Stimulated activated naive B cell treated with anti-CD40 and anti-IgM and Interleukin-4, amounts not matched to agents 10 μg/mL and 1 μg/mL and 100 μg/mL, for 72 hours (primary cell): Measurements from ENCODE around the gene POLR3A.

Source experiments
- ATAC-seq, 2 donors: fragments of 150-1000 bp; cut with Tn5 transposase; replicated peaks; 2 replicates each; pipeline ENCODE4 v1.10.0; 2021; ENCODE audit warnings: moderate library complexity in 1 of 2
- DNase-seq: peaks from one replicate; pipeline ENCODE4 v3.0.0; 2021
- H3K27ac Mint-ChIP-seq: one replicate; pipeline ENCODE4 v1.8.0; 2022; ENCODE audit warnings: mild to moderate bottlenecking, mixed read lengths
- H3K27me3 Mint-ChIP-seq, 2 donors: one replicate each; pipeline ENCODE4 v1.8.0; 2022; ENCODE audit warnings: mixed read lengths in 2 of 2
- H3K36me3 Mint-ChIP-seq, 2 donors: one replicate each; pipeline ENCODE4 v1.8.0; 2022; ENCODE audit warnings: mixed read lengths in 2 of 2, mild to moderate bottlenecking in 1 of 2
- H3K4me1 Mint-ChIP-seq, 2 donors: one replicate each; pipeline ENCODE4 v1.8.0; 2022; ENCODE audit warnings: mixed read lengths in 2 of 2, mild to moderate bottlenecking in 1 of 2
- H3K4me3 Mint-ChIP-seq, 2 donors: one replicate each; pipeline ENCODE4 v1.8.0; 2022; ENCODE audit warnings: mild to moderate bottlenecking in 2 of 2, mixed read lengths in 2 of 2, moderate library complexity in 1 of 2
- H3K9me3 Mint-ChIP-seq, 2 donors: one replicate each; pipeline ENCODE4 v1.8.0; 2022; ENCODE audit warnings: mixed read lengths in 2 of 2, mild to moderate bottlenecking in 1 of 2

Gene POLR3A

DNA sequence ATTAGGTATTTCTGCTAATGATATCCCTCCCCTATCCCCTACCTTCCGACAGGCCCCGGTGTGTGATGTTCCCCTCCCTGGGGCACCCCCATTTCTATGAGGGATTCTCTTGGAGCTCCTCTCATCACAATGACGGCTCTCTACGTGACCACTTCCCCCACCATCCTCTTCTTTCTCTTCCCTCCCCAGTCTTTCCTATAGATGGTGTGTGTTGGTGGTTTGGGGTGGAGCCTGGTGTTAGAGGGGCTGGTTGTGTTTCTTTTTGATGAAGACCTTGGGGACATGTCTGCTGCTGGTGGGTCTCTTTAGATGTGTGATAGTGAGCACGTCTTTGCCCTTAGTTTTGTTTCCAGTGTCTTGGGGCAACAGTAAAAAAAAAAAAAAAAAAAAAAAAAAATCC is 33.0 kb upstream of the POLR3A start:
- no peak for ATAC-seq
- H3K36me3 Mint-ChIP-seq: no peaks in the 10 kb centered on the region
- H3K9me3 Mint-ChIP-seq: no peaks in the 10 kb centered on the region
- no peak overlapping the region for H3K27ac Mint-ChIP-seq
- DNase-seq: no peak
- H3K27me3 Mint-ChIP-seq: peaks cover 6 to 12% of the 10 kb centered on the region in 2 donors
- H3K4me1 Mint-ChIP-seq: no peaks in the 10 kb centered on the region
- no peak overlapping the region for H3K4me3 Mint-ChIP-seq

DNA sequence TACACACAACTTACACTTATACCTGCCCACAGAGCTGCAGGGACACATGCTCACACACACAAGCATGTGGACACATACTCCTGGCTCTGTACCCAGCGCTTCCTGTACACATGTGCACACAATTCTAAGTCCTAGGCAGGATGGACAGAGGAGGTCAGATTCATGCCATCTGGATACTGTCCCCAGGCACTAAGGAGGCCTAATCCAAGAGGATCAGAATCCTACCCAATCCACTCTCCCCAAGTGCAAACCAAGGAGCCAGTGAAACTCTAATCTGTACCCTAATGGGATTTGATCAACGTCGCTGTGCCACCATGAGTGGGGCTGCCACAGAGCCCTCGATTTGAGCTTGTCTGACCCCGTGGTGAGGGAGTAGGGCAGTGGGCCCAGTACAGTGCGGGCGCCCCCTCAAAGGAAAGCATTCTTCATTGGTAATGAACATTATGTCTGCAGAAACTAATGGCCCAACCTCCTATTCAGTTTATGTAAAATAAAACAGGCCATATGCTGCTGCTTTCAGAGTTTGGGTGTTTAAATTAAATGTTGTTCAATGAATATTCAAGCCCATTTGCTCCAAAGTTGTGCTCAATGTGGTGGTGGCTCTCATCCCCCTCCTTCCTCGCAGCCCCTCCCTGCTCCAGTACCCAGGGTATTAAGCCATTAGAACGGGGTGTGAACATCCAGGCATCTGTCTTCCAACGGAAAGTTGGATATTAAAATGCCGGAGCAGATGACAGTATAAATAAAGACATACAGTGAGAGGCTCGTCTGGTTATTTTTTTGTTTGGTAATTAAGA is 30.8 kb upstream of the POLR3A start:
- DNase-seq (no peak), ATAC-seq (no peak)
- Mint-ChIP-seq H3K4me1 (no peaks in the 10 kb centered on the region), H3K36me3 (peaks cover 8 to 13% of the 10 kb centered on the region in 2 donors), H3K27ac (no peak overlapping the region), H3K4me3 (no peak overlapping the region), H3K9me3 (no peaks in the 10 kb centered on the region), H3K27me3 (peaks cover 6% of the 10 kb centered on the region in 2 donors)

DNA sequence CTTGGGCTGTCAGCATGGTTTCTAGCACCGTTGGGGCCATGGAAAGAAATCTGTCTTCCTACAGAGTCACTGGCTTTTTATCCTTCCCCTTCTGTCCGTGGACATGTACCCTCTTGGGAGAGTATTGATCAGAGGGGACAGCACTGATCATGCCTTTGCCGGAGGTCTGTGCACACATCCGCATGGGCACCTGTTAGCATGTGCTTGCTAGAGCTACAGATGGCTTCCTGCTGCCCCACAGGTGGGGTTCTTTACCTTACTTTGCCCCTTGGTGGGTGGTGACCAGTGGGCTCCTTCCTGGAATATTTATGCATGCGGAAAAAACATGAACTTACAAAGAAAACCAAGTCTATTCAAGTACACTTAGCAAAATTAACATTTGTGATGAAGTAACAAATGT is 29.2 kb upstream of the POLR3A start:
- Mint-ChIP-seq H3K9me3 (no peaks in the 10 kb centered on the region), H3K4me3 (no peak overlapping the region), H3K27ac (no peak overlapping the region), H3K36me3 (peaks cover 12 to 28% of the 10 kb centered on the region in 2 donors), H3K4me1 (no peaks in the 10 kb centered on the region), H3K27me3 (peaks cover 2 to 6% of the 10 kb centered on the region in 2 donors)
- DNase-seq (no peak), ATAC-seq (no peak)

DNA sequence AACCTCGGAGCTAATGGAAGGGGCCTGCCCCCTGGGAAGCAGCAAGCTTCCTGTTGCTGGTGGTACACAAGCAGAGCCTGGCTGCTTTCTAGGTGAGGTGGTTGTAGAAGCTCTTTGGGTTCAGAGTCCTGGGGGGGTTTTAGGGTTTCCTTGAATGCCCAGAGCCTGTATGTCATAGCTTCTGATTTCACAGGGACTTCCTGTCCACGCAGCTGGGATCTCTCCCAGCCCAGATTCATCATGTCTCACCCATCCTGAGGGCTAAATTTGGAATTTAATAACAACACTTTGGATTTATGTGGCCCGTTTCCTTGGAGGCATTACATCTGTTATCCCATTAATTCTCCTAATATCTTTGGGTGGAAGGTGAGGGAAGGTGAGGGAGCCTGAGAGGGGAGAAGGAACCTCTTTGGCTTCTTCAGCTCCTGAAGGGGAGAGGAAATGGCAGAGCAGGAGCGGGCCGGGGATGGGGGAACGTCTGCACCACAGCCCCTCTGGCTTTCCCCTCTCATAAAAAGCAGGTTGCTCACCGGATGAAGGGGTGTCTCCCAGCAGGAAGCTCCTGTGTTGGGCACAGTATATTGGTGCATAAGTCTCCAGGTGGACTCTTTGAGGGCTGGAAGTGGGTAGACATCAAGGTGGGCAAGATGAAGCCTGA is 24.0 kb upstream of the POLR3A start:
- H3K4me3 Mint-ChIP-seq: no peak overlapping the region
- H3K36me3 Mint-ChIP-seq: peaks cover 19 to 41% of the 10 kb centered on the region in 2 donors
- H3K27me3 Mint-ChIP-seq: no peaks in the 10 kb centered on the region
- no peak for ATAC-seq
- H3K4me1 Mint-ChIP-seq: peaks cover 0 to 4% of the 10 kb centered on the region in 2 donors
- no peaks in the 10 kb centered on the region for H3K9me3 Mint-ChIP-seq
- H3K27ac Mint-ChIP-seq: no peak overlapping the region
- no peak for DNase-seq

DNA sequence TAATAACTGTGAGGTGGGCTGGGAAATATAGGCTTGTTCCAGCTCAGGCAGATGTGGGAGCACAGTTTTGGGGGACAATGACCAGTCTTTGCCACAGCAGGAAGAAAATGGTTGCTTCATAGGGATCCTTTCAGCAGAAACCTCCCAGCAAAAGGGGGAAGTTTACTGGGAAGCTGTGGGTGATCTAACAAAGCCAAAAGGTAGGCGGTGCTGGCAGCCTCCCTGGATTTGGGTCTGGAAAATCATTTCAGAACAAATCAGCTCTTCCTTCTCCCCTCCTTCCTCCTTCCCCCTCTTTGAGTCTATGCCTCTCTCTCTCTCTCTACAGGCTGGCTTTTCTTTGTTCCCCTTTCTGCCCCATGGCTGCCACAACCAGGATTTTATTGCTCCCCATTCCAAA is 20.5 kb upstream of the POLR3A start:
- Mint-ChIP-seq H3K4me3 (no peak overlapping the region), H3K36me3 (peaks cover 11 to 36% of the 10 kb centered on the region in 2 donors)

DNA sequence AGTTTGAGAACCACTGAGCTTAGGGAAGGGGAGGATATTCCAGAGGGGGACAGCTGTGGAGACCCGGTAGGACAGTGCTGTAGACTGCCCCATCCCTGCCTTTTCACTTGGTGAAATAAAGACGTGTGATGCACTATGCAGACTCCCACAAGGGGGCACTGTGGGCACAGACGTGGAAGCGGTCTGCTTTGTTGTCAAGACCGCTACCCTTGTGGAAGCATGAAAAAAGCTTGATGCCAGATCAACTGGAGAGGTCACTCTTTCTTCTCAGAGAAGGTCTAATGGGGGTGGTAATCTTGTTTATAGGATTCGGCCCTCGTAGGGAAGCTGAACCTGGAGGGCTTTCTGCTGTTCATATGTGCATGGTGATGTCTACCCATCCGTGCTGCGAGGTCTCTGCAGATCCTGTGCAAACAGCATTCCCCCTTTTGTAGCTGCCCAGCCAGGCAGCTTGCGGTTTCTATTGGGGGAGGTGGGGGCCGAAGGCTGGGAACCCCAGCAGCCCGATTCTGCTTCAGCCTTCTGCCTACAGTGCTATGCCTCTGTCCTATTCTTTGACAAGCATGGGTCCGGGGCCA is 18.1 kb upstream of the POLR3A start:
- H3K27me3 Mint-ChIP-seq: no peaks in the 10 kb centered on the region
- H3K27ac Mint-ChIP-seq: no peak overlapping the region
- DNase-seq (peak; percentile 70), ATAC-seq (peak; percentile 81 to 88)
- H3K36me3 Mint-ChIP-seq: peaks cover 12 to 40% of the 10 kb centered on the region in 2 donors
- H3K4me3 Mint-ChIP-seq: no peak overlapping the region
- H3K4me1 Mint-ChIP-seq: peaks cover 24 to 31% of the 10 kb centered on the region in 2 donors
- no peaks in the 10 kb centered on the region for H3K9me3 Mint-ChIP-seq

More for the DNA sequence above, 20.5 kb upstream of the POLR3A start:
- ATAC-seq (no peak), DNase-seq (no peak)
- Mint-ChIP-seq H3K4me1 (peaks cover 8 to 14% of the 10 kb centered on the region in 2 donors), H3K27me3 (no peaks in the 10 kb centered on the region), H3K9me3 (no peaks in the 10 kb centered on the region), H3K27ac (no peak overlapping the region)

DNA sequence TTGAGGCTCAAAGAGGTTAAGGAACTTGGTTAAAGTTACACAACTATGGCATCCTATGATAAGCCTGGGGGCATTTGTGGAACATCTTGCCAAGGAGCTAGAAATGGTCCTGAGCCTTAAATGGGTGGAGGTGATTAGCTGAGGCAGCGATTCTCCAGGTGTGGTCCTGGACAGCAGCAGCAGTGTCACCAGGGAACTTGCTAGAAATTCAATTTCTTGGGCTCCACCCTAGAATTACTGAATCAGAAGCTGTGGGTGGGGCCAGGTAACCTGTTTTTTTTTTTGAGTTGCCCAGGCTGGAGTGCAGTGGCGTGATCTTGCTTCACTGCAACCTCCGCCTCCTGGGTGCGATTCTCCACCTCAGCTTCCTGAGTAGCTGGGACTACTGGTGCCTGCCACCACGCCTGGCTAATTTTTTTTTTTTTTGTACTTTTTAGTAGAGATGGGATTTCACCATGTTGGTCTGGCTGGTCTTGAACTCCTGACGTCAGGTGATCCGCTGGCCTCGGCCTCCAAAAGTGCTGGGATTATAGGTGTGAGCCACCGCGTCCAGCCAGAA is 17.5 kb upstream of the POLR3A start:
- H3K4me3 Mint-ChIP-seq: no peak overlapping the region
- H3K27ac Mint-ChIP-seq: no peak overlapping the region
- no peak for ATAC-seq
- no peaks in the 10 kb centered on the region for H3K27me3 Mint-ChIP-seq
- peaks cover 16 to 42% of the 10 kb centered on the region in 2 donors for H3K36me3 Mint-ChIP-seq
- no peaks in the 10 kb centered on the region for H3K9me3 Mint-ChIP-seq
- peaks cover 26 to 38% of the 10 kb centered on the region in 2 donors for H3K4me1 Mint-ChIP-seq
- no peak for DNase-seq

DNA sequence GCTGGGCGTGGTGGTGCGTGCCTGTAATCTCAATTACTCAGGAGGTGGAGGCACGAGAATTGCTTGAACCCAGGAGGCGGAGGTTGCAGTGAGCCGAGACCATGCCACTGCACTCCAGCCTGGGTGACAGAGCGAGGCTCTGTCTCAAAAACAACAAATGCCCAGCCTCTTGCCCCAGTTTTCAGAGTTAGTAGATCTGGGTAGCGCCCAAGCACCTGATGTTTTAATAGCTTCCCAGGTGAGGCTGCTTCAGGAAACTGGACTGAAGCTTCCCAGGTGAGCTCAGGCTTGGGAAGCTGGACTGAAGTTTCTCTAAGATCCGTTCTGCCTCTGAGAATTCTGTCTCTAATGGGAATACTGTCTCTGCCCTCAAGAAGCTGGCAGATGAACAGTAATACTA is 16.5 kb upstream of the POLR3A start:
- Mint-ChIP-seq H3K9me3 (no peaks in the 10 kb centered on the region), H3K27me3 (no peaks in the 10 kb centered on the region), H3K27ac (no peak overlapping the region), H3K4me3 (no peak overlapping the region), H3K4me1 (peaks cover 35 to 47% of the 10 kb centered on the region in 2 donors), H3K36me3 (peaks cover 26 to 52% of the 10 kb centered on the region in 2 donors)
- ATAC-seq (no peak), DNase-seq (no peak)

DNA sequence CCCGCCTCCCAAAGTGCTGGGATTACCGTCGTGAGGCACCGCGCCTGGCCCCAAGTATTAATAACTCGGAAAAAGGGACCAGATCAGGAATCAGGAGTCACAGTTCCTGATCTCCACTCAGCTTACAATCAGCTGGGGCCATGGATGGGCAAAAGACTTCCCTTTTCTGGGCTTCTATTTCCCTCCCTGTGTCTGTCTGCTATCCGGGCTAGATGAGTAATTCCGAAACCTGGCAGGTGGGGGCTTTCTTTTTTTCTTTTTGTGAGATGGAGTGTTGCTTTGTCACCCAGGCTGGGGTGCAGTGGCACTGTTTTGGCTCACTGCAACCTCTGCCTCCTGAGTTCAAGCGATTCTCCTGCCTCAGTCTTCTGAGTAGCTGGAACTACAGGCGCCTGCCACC is 15.9 kb upstream of the POLR3A start:
- Mint-ChIP-seq H3K4me1 (peaks cover 38 to 51% of the 10 kb centered on the region in 2 donors), H3K27ac (peak overlapping the region; percentile 89), H3K9me3 (no peaks in the 10 kb centered on the region), H3K36me3 (peaks cover 28 to 55% of the 10 kb centered on the region in 2 donors), H3K27me3 (no peaks in the 10 kb centered on the region), H3K4me3 (no peak overlapping the region)
- DNase-seq: peak; percentile 43
- peak; percentile 54 to 67 for ATAC-seq

DNA sequence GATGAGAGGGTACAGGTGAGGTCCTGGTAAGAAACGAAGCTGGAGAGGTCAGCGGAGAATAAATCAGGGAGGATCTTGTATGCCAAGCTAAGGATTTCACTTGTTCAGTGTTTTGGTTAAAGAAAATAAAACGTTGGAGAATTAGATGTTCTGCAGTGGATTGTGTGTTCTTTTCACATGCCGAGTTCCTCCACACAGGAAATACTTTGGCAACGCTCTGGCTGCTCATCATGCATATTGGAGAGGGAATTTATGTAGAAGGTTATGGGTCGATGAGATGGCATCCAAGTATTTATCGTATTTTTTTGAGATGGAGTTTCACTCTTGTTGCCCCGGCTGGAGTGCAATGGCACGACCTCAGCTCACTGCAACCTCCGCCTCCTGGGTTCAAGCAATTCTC is 15.4 kb upstream of the POLR3A start:
- DNase-seq: no peak
- H3K36me3 Mint-ChIP-seq: peaks cover 32 to 54% of the 10 kb centered on the region in 2 donors
- peak overlapping the region; percentile 89 for H3K27ac Mint-ChIP-seq
- no peaks in the 10 kb centered on the region for H3K9me3 Mint-ChIP-seq
- peaks cover 38 to 55% of the 10 kb centered on the region in 2 donors for H3K4me1 Mint-ChIP-seq
- no peak for ATAC-seq
- H3K4me3 Mint-ChIP-seq: no peak overlapping the region
- no peaks in the 10 kb centered on the region for H3K27me3 Mint-ChIP-seq

DNA sequence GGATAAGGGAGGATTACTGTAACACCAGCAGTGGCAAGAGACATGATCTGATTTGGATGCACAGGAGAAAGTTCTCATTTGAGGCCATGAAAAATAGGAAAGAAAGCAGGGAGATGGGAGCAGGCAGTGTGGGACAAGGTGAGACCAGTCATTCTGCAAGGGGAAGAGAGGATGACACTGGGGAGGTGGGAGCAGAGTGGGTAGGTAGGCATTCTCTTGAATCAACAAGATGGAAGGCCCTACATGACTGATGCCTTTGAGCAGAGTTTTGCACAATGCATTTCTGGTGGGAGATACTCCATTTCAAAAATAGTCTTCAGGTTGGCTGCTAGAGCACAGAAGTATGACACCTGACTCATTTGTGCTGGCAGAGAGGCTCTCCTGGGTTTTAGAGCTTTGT is 14.9 kb upstream of the POLR3A start:
- ATAC-seq (no peak), DNase-seq (no peak)
- Mint-ChIP-seq H3K4me3 (no peak overlapping the region), H3K9me3 (no peaks in the 10 kb centered on the region), H3K27ac (peak overlapping the region; percentile 89), H3K4me1 (peaks cover 39 to 60% of the 10 kb centered on the region in 2 donors), H3K36me3 (peaks cover 30 to 59% of the 10 kb centered on the region in 2 donors), H3K27me3 (no peaks in the 10 kb centered on the region)

DNA sequence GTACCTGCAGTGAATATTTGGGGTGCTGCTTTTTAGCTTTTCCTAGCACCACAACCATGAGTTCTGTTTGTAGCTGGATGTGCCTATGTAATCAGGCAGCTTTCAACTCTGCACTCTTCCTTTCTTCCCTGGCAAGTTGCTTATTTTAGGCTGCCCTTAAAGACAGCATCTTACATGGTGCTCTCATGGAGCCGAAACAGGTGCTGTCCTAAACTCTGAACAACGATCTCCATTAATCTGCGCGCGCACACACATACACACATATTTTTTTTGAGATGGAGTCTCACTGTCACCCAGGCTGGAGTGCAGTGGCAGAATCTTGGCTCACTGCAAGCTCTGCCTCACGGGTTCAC is 13.4 kb upstream of the POLR3A start:
- ATAC-seq (no peak), DNase-seq (no peak)
- Mint-ChIP-seq H3K4me3 (no peak overlapping the region), H3K9me3 (no peaks in the 10 kb centered on the region), H3K27ac (peak overlapping the region; percentile 86), H3K36me3 (peaks cover 35 to 61% of the 10 kb centered on the region in 2 donors), H3K27me3 (no peaks in the 10 kb centered on the region), H3K4me1 (peaks cover 44 to 70% of the 10 kb centered on the region in 2 donors)

DNA sequence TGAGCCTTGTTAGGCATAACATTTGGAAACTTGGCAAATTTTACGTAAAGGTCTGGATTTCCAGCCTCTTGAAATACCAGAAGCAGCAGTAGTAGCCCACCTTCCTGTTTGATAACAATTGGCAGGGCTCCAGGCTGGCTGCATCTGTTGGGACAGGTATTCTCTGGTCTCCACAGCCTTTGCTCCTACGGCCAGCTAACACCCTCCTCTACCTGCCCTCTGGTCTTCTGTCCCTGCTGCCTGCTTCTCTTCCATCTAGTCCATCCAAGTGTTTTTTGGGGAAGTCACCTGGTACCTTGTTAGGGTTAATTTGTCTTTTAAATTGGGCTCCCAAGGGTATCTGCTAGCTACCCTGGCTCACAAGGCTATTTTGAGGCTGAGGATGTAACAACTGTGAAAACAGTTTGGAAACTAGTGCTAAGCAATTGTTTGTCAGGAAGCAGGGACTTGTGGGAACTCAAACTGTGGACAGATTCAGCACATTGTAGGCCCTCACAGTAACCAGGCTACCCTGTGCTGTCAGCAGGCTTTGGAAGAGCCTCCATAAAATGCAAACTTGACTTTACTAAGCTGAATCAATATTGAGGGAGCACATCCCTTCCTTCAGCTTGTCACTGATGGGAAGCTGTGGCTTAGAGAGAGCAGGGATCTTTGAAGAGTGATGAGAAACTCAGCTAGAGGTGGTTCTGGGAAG is 12.9 kb upstream of the POLR3A start:
- Mint-ChIP-seq H3K4me1 (peaks cover 42 to 75% of the 10 kb centered on the region in 2 donors), H3K27me3 (no peaks in the 10 kb centered on the region), H3K4me3 (no peak overlapping the region), H3K9me3 (no peaks in the 10 kb centered on the region), H3K36me3 (peaks cover 35 to 59% of the 10 kb centered on the region in 2 donors), H3K27ac (peak overlapping the region; percentile 86)
- no peak for DNase-seq
- ATAC-seq: peak in 1 of 2 donors; percentile 15
